Erythroblast (primary cell): ENCODE measurements around the gene MRGPRX2.

Experiments used
- GATA1 ChIP-seq: IDR thresholded peaks from 2 replicates; pipeline ENCODE4 v1.6.1; 2011; ENCODE audit warnings: low read depth, mild to moderate bottlenecking, control low read depth, low read length, moderate library complexity
- POLR2A ChIP-seq: IDR thresholded peaks from 2 replicates; pipeline ENCODE4 v1.6.1; 2011; ENCODE audit warnings: mild to moderate bottlenecking, low read length

DNA sequence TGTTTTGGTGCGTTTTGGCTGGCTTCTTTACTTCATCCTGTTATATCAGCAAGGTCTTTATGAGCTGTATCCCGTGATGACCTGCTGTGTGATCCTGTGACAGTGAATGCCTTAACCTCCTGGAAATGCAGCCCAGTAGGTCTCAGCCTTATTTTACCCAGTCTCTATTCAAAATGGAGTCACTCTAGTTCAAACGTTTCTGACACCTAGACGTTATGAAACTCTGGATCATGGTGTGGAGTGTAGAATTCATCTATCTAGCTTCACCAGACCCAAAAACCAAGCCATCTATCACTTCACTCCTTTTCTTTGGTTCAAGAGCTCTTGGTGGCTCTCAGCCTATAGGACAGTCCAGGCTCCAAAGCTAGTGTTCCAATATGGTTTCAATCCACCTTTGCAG, 28.3 kb upstream of the MRGPRX2 start:
- TF ChIP-seq POLR2A = no peak
- TF ChIP-seq GATA1 = no peak
